Peyer's patch (tissue), 4 donors: ENCODE measurements around the gene ADGB. TPM values are rescaled to one million over a fixed set of nuclear protein-coding genes. Genes with fewer than 3 reads are reported as not detected.

Experiments
- DNase-seq, 3 donors: peaks; one replicate each; pipeline ENCODE4 v3.0.0-alpha.2; 2017 to 2019
- H3K27ac ChIP-seq, 4 donors: fragments of 200-600 bp; sonication (generic); one replicate each; pipeline ENCODE4 v1.5.1; 2016 to 2019
- H3K27me3 ChIP-seq, 2 donors: fragments of 200-600 bp; sonication (generic); one replicate each; pipeline ENCODE4 v1.5.1; 2019
- H3K36me3 ChIP-seq, 3 donors: fragments of 200-600 bp; sonication (generic); one replicate each; pipeline ENCODE4 v1.5.1; 2016 to 2019
- H3K4me1 ChIP-seq, 4 donors: fragments of 200-600 bp; sonication (generic); one replicate each; pipeline ENCODE4 v1.5.1; 2016 to 2019
- H3K4me3 ChIP-seq, 4 donors: fragments of 200-600 bp; sonication (generic); 1 replicate in 3 of 4; 2 replicates in 1 of 4; pipeline ENCODE4 v1.5.1; 2016 to 2019; ENCODE audit warnings: mild to moderate bottlenecking in 1 of 4
- H3K9me3 ChIP-seq, 4 donors: fragments of 200-600 bp; sonication (generic); one replicate each; pipeline ENCODE4 v1.5.1; 2016 to 2019; ENCODE audit warnings: mild to moderate bottlenecking in 1 of 4
- POLR2A ChIP-seq, 2 donors: fragments of 450-650 bp; IDR thresholded peaks; one replicate each; pipeline ENCODE4 v1.5.1; 2017; ENCODE audit warnings: antibody characterized with exemption in 2 of 2, mild to moderate bottlenecking in 2 of 2, moderate library complexity in 2 of 2
- small RNA-seq, 2 donors: library from RNA; depleted of rRNA; stranded (forward); fragments of <200 nt; gene quantifications; one replicate each; pipeline ENCODE3, GENCODE V24; 2016
- total RNA-seq, 4 donors: library from RNA; depleted of rRNA; stranded (reverse); fragments of >200 nt; gene quantifications; one replicate each; pipeline ENCODE4 v1.1.0, GENCODE V29; 2016
- TF ChIP-seq, protein P1 (sequence below), 6 experiments: fragments of 450-650 bp in 4 of 6; fragments of 200-600 bp in 2 of 6; sonication (generic) in 1 of 6; IDR thresholded peaks; one replicate each; pipeline ENCODE4 v1.5.1; 2017 to 2019; ENCODE audit warnings: antibody characterized with exemption in 6 of 6, mild to moderate bottlenecking in 3 of 6, moderate library complexity in 1 of 6

ADGB gene
- total RNA-seq, 4 donors from 2014 or later, result not detected

DNA sequence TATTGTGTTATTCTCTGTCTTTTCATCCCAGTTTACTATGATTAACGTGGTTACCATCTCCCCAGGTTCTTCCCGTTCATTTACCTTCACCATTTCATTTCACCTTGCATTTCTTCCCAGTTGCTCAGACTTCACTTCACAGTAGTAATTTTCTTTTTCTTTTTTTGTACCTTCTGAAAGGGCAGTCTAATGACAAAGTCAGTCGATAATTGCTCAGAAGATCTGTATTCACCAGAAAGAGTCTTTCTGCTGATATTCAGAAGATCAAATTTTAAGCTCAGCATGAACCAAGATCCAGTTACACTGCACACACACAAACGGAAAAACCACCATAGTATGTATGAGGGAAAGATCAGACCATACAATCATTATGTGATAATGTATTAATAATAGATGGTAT is 265.5 kb downstream of the ADGB start:
- no peaks in the 10 kb centered on the region for H3K27me3 ChIP-seq
- H3K36me3 ChIP-seq, result no peaks in the 10 kb centered on the region
- TF ChIP-seq POLR2A (IDR thresholded peaks at IDR 0.05), result no peak
- TF ChIP-seq, protein P1, sequence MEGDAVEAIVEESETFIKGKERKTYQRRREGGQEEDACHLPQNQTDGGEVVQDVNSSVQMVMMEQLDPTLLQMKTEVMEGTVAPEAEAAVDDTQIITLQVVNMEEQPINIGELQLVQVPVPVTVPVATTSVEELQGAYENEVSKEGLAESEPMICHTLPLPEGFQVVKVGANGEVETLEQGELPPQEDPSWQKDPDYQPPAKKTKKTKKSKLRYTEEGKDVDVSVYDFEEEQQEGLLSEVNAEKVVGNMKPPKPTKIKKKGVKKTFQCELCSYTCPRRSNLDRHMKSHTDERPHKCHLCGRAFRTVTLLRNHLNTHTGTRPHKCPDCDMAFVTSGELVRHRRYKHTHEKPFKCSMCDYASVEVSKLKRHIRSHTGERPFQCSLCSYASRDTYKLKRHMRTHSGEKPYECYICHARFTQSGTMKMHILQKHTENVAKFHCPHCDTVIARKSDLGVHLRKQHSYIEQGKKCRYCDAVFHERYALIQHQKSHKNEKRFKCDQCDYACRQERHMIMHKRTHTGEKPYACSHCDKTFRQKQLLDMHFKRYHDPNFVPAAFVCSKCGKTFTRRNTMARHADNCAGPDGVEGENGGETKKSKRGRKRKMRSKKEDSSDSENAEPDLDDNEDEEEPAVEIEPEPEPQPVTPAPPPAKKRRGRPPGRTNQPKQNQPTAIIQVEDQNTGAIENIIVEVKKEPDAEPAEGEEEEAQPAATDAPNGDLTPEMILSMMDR (IDR thresholded peaks at IDR 0.05), result no peak
- H3K27ac ChIP-seq, result no peak overlapping the region
- no peak for DNase-seq
- H3K4me1 ChIP-seq, result no peaks in the 10 kb centered on the region
- H3K9me3 ChIP-seq, result no peaks in the 10 kb centered on the region
- H3K4me3 ChIP-seq, result no peak overlapping the region

DNA sequence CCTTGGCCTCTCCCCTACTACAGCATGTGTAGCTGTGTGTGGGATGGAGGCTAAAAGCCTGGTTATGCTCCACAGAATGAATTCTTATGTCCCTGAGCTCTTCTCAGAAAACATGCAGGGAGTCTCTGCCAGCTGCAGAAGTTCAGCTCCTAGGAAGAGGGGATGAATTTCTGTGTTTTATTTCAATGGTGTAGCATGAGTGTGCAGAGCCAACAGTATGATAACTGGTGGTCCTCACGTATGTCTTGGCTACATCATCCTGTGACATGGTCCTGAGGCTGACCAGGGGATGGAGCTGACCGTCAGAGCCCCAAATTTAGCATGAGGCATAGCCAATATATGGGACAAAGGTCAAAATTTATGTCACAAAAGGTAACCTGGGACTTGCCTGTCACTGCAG is 266.1 kb downstream of the ADGB start:
- Histone ChIP-seq H3K9me3 (no peaks in the 10 kb centered on the region), H3K27ac (no peak overlapping the region), H3K4me3 (no peak overlapping the region), H3K36me3 (no peaks in the 10 kb centered on the region), H3K27me3 (no peaks in the 10 kb centered on the region), H3K4me1 (no peaks in the 10 kb centered on the region)
- TF ChIP-seq POLR2A (IDR thresholded peaks at IDR 0.05), result no peak
- TF ChIP-seq, protein P1 (IDR thresholded peaks at IDR 0.05), result no peak
- no peak for DNase-seq

Small RNAs within 50 kb of the gene (small RNA-seq; reads per million reads assigned to genes)
- 0 reads per million in 2 donors for gene RNU6-906P

Other genes with a start within 250 kb of the ADGB start
- gene RAB32, start 55.1 kb upstream of the ADGB start, total RNA-seq, result 10 to 100 TPM; 18.0 to 30.3 (median 19.9) TPM